Measurements from ENCODE around the gene ZNF335.
"Not testable (repeated sequence)": the region's sequence is repeated elsewhere in the genome, so short reads cannot be mapped to it uniquely, and the experiment has no call there.

ZNF335 gene

GRCh38 chr20:45909336-45909808, 62.6 kb downstream of the ZNF335 start:
- no peak for DNase-seq

- DNase-seq, result no peak
Observed at GRCh38 chr20:45908084-45908483, 63.9 kb downstream of the ZNF335 start.

- no peak for DNase-seq
Observed at GRCh38 chr20:45907219-45907948, 64.6 kb downstream of the ZNF335 start.

GRCh38 chr20:45905505-45906079, 66.4 kb downstream of the ZNF335 start:
- no peak for DNase-seq

- no peak for DNase-seq
Observed at GRCh38 chr20:45904583-45905504, 67.2 kb downstream of the ZNF335 start.

- DNase-seq, result no peak
Observed at GRCh38 chr20:45902199-45902701, 69.8 kb downstream of the ZNF335 start.

GRCh38 chr20:45901332-45901731, 70.7 kb downstream of the ZNF335 start:
- not testable (repeated sequence) for DNase-seq

GRCh38 chr20:45899046-45899835, 72.8 kb downstream of the ZNF335 start:
- DNase-seq, result no peak
